Liver (tissue), 9 donors: ENCODE data around the gene HOXD4. TPM values are rescaled to one million over a fixed set of nuclear protein-coding genes. Genes with fewer than 3 reads are reported as not detected.

Source experiments
- DNase-seq: peaks from one replicate; pipeline ENCODE4 v3.0.0-alpha.2; 2017; ENCODE audit warnings: low spot score
- H3K27ac ChIP-seq, 2 donors: one replicate each; pipeline ENCODE4 v1.7.0; 2013; ENCODE audit warnings: inconsistent platforms in 2 of 2, low read length in 2 of 2, control low read depth in 1 of 2, low read depth in 1 of 2, mild to moderate bottlenecking in 1 of 2
- H3K27me3 ChIP-seq, 4 donors: one replicate each; pipeline versions ENCODE4 v1.6.1 to v1.7.0; 2013; ENCODE audit warnings: low read length in 3 of 4, inconsistent platforms in 1 of 4, mild to moderate bottlenecking in 1 of 4, moderate library complexity in 1 of 4; ENCODE audit not compliant: control insufficient read depth in 4 of 4, insufficient read depth in 4 of 4
- H3K36me3 ChIP-seq, 4 donors: one replicate each; pipeline versions ENCODE4 v1.6.1 to v1.7.0; 2013; ENCODE audit warnings: low read length in 3 of 4, mild to moderate bottlenecking in 3 of 4, low read depth in 1 of 4, moderate library complexity in 1 of 4; ENCODE audit not compliant: control insufficient read depth in 4 of 4, insufficient read depth in 3 of 4
- H3K4me1 ChIP-seq, 4 donors: one replicate each; pipeline versions ENCODE4 v1.6.1 to v1.7.0; 2013; ENCODE audit warnings: low read length in 3 of 4, mild to moderate bottlenecking in 3 of 4, moderate library complexity in 1 of 4; ENCODE audit not compliant: control insufficient read depth in 4 of 4, insufficient read depth in 4 of 4
- H3K4me3 ChIP-seq, 3 donors: one replicate each; pipeline versions ENCODE4 v1.6.1 to v1.7.0; 2013; ENCODE audit warnings: low read length in 3 of 3, control low read depth in 1 of 3, low read depth in 1 of 3, mild to moderate bottlenecking in 1 of 3
- H3K9ac ChIP-seq, 2 donors: one replicate each; pipeline ENCODE4 v1.7.0; 2013; ENCODE audit warnings: low read length in 2 of 2, mild to moderate bottlenecking in 2 of 2, moderate library complexity in 2 of 2, control low read depth in 1 of 2, low read depth in 1 of 2
- H3K9me3 ChIP-seq, 4 donors: one replicate each; pipeline versions ENCODE4 v1.6.1 to v1.7.0; 2013; ENCODE audit warnings: low read length in 3 of 4; ENCODE audit not compliant: control insufficient read depth in 4 of 4
- EGR1 ChIP-seq, 2 donors: IDR thresholded peaks; 2 replicates each; pipeline ENCODE4 v1.6.1; 2016 to 2018; ENCODE audit warnings: antibody characterized with exemption in 2 of 2, low read depth in 2 of 2
- FOXA2 ChIP-seq: IDR thresholded peaks from 2 replicates; pipeline ENCODE4 v1.6.1; 2016; ENCODE audit warnings: antibody characterized with exemption
- GABPA ChIP-seq, 2 donors: IDR thresholded peaks in 1 of 2; conservative IDR thresholded peaks in 1 of 2; 2 replicates each; pipeline ENCODE4 v1.6.1; 2016; ENCODE audit warnings: antibody characterized with exemption in 2 of 2, mild to moderate bottlenecking in 1 of 2, moderate library complexity in 1 of 2
- HNF4A ChIP-seq, 2 donors: conservative IDR thresholded peaks; 2 replicates each; pipeline ENCODE4 v1.6.1; 2016; ENCODE audit warnings: antibody characterized with exemption in 2 of 2, mild to moderate bottlenecking in 2 of 2
- HNF4G ChIP-seq: IDR thresholded peaks from 2 replicates; pipeline ENCODE4 v1.6.1; 2016; ENCODE audit warnings: antibody characterized with exemption
- JUND ChIP-seq, 2 donors: IDR thresholded peaks; 2 replicates each; pipeline ENCODE4 v1.6.1; 2016; ENCODE audit warnings: antibody characterized with exemption in 2 of 2
- NR2F2 ChIP-seq: IDR thresholded peaks from 2 replicates; pipeline ENCODE4 v1.6.1; 2016; ENCODE audit warnings: antibody characterized with exemption
- RAD21 ChIP-seq, 2 donors: IDR thresholded peaks; 2 replicates each; pipeline ENCODE4 v1.6.1; 2016; ENCODE audit warnings: antibody characterized with exemption in 2 of 2, mild to moderate bottlenecking in 2 of 2
- REST ChIP-seq: IDR thresholded peaks from 2 replicates; pipeline ENCODE4 v1.6.1; 2016; ENCODE audit warnings: antibody characterized with exemption, mild to moderate bottlenecking
- RXRA ChIP-seq, 2 donors: IDR thresholded peaks; 2 replicates each; pipeline ENCODE4 v1.6.1; 2017 to 2018; ENCODE audit warnings: antibody characterized with exemption in 2 of 2, mild to moderate bottlenecking in 1 of 2
- SP1 ChIP-seq: IDR thresholded peaks from 2 replicates; pipeline ENCODE4 v1.6.1; 2018; ENCODE audit warnings: antibody characterized with exemption, mild to moderate bottlenecking
- TAF1 ChIP-seq: conservative IDR thresholded peaks from 2 replicates; pipeline ENCODE4 v1.6.1; 2016; ENCODE audit warnings: antibody characterized with exemption, mild to moderate bottlenecking
- YY1 ChIP-seq: IDR thresholded peaks from 2 replicates; pipeline ENCODE4 v1.6.1; 2016; ENCODE audit warnings: antibody characterized with exemption, mild to moderate bottlenecking
- ZBTB33 ChIP-seq: IDR thresholded peaks from 2 replicates; pipeline ENCODE4 v1.6.1; 2016; ENCODE audit warnings: antibody characterized with exemption
- WGBS: extraction: QIAGEN DNeasy Blood & Tissue Kit; methylation state at CpG from one replicate; pipeline ENCODE4 v1.1.7; 2013; 5-methylcytosine and 5-hydroxymethylcytosine counted together
- polyA plus RNA-seq, 2 donors: library from polyadenylated mRNA; stranded (reverse) in 1 of 2; unstranded in 1 of 2; fragments of 200-250 nt in 1 of 2; fragments of >200 nt in 1 of 2; fragmentation: Nextera tagmentation in 1 of 2; extraction: Ambion mirVana in 1 of 2; gene quantifications; one replicate each; pipeline versions ENCODE4 v1.2.1 to v1.2.3, GENCODE V29; 2013 to 2015
- total RNA-seq, 2 donors: library from RNA; depleted of rRNA; stranded (reverse); fragments of >200 nt; gene quantifications; one replicate each; pipeline ENCODE4 v1.2.3, GENCODE V29; 2014
- TF ChIP-seq, protein P1 (sequence below): fragments of 150-350 bp; IDR thresholded peaks from 2 replicates; pipeline ENCODE4 v1.5.1; 2017; ENCODE audit warnings: improper control_type of control experiment, low read depth, low read length; ENCODE audit not compliant: missing input control
- donor health status: healthy.
- donor health status: healthy.
- donor health status: healthy.
- donor health status: healthy.
- donor health status: healthy.

Gene HOXD4
- total and polyA plus RNA-seq, 4 donors: not detected

DNA sequence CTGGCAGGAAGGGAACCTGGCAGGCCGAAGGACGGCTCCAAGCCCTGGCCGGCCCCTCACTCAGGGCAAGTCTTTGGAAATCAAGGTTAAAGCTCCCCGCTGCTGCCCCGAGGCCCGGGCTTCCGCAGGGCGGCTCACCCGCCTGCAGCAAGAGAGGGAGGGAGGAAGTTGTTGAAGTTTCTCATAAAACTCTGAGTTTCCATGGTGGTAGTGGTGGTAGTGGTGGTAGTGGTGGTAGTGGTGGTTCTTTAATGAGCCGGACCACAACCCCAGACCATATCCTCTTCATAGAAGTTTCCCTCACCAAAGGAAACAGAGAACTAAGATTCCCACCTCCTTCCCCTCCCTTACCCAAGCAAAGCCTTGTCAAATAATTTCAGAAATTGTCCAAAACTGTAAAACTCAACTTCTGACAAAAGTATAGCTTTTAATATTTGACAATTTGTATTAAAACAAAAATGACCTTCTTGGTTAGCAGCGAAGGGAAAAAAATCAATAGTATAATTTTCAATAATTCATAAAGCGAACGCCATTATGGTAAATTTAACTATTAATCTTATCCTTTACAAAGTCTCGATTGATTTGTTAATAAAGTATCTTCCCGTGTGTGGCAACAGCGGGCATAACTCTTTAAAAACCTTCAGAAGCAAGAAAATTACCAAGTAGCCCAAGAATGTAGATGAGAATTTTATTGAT, 36.3 kb upstream of the HOXD4 start:
- DNase-seq: no peak
- no peaks in the 10 kb centered on the region for H3K36me3 ChIP-seq
- H3K27me3 ChIP-seq: peaks cover 9 to 48% (median 44%) of the 10 kb centered on the region in 4 donors
- no peak overlapping the region for H3K4me3 ChIP-seq
- H3K27ac ChIP-seq: no peak overlapping the region
- peaks cover 0 to 3% (median 0%) of the 10 kb centered on the region in 4 donors for H3K4me1 ChIP-seq
- H3K9me3 ChIP-seq: peaks cover 0 to 5% (median under 1%) of the 10 kb centered on the region in 4 donors
- no peak for TF ChIP-seq ZBTB33
- no peak for TF ChIP-seq RAD21 (IDR thresholded peaks at IDR 0.05)
- TF ChIP-seq REST: no peak
- no peak for TF ChIP-seq RXRA (IDR thresholded peaks at IDR 0.05)
- TF ChIP-seq, protein P1, sequence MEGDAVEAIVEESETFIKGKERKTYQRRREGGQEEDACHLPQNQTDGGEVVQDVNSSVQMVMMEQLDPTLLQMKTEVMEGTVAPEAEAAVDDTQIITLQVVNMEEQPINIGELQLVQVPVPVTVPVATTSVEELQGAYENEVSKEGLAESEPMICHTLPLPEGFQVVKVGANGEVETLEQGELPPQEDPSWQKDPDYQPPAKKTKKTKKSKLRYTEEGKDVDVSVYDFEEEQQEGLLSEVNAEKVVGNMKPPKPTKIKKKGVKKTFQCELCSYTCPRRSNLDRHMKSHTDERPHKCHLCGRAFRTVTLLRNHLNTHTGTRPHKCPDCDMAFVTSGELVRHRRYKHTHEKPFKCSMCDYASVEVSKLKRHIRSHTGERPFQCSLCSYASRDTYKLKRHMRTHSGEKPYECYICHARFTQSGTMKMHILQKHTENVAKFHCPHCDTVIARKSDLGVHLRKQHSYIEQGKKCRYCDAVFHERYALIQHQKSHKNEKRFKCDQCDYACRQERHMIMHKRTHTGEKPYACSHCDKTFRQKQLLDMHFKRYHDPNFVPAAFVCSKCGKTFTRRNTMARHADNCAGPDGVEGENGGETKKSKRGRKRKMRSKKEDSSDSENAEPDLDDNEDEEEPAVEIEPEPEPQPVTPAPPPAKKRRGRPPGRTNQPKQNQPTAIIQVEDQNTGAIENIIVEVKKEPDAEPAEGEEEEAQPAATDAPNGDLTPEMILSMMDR: no peak
- no peak for TF ChIP-seq EGR1 (IDR thresholded peaks at IDR 0.05; ENCODE audit: low read depth in 2 of 2)
- no peak for TF ChIP-seq FOXA2
- no peak for TF ChIP-seq HNF4G
- no peak for TF ChIP-seq JUND (IDR thresholded peaks at IDR 0.05)
- no peak for TF ChIP-seq YY1
- no peak for TF ChIP-seq NR2F2
- TF ChIP-seq TAF1: no peak
- no peak for TF ChIP-seq SP1
- no peak for TF ChIP-seq GABPA (IDR thresholded peaks at IDR 0.05 in 1 of 2, conservative IDR thresholded peaks at IDR 0.05 in 1 of 2)
- TF ChIP-seq HNF4A (conservative IDR thresholded peaks at IDR 0.05): no peak
- H3K9ac ChIP-seq: no peak overlapping the region
- 14% methylated on average over 16 of the region's 16 CpGs for WGBS
